ENCODE measurements around the gene CHID1.

The CHID1 gene

DNA sequence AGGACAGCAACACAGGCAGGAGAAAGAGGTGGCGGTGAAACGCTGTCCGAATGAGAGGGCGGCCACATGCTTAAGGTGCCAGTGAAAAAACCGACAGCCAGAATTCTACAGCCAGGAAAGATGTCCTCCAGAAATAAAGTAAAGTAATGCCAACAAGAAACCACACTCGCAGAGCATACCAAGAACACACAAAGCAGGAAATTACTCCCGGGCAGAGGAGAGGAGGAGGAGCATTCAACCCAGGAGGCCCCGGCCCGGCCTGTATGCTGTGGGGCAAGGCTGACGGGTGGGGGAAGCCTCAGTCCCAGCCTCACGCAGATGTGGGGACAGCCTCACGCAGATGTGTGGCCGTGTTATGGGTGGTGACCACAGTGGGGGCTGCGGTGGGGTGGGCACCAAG is 28.0 kb downstream of the CHID1 start:
- DNase-seq, result no peak

DNA sequence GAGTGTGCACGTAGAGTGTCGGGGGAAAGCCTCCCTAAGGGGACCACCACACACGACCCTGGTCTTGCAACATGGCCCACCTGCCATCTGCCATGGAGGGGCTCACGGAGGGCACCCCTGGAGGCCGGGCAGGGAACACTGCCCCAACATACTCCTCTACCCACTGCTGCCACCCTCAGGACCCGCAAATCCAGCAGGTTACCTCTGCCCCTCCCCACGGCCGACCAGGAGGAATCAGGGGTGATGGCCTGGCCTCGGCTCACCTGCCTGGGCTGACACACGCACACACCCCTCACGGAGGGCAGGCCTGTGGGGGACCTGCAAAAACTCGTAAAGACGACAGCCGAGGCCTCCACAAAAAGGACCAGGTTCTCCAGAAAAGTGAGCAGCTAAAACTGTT is 30.2 kb downstream of the CHID1 start:
- no peak for DNase-seq

DNA sequence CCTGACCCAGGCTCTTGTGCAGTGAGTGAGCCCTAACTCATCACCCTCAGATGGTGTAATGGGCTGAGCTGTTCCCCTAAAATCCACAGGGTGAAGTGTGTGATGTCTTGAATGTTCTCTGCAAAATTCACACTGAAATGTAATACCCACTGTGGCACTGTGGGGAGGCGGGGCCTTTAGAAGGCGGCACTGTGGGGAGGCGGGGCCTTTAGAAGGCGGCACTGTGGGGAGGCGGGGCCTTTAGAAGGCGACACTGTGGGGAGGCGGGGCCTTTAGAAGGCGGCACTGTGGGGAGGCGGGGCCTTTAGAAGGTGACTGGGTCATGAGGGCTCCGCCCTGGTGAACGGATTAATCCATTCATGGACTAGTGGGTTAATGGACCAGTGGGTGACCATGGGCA is 33.0 kb downstream of the CHID1 start:
- DNase-seq, result peak; percentile 63

DNA sequence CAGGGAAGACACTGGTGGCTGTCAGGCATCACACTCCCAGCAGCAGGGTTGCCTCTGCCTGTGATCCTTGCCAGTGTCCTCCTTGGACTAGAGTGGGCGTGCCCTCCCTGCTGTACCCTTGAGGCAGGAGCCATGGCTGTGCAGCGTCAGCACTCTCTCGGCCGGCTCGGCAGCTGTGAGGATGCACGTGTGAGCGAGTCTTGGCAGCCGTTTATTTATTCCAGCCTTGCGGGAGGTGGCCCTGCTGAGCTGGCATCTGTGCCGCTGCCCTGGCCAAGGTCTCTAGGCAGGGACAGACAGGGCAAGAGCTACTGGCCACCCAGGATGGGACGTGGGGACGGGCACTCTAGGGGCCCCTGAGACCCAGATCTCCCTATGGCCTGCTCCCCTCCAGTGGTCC is 34.1 kb downstream of the CHID1 start:
- no peak for DNase-seq

GRCh38 chr11:875769-876301 is 34.8 kb downstream of the CHID1 start:
- DNase-seq, result no peak

- no peak for DNase-seq
Measured at GRCh38 chr11:875203-875602, 35.4 kb downstream of the CHID1 start.

GRCh38 chr11:873706-874105 is 36.9 kb downstream of the CHID1 start:
- no peak for DNase-seq

GRCh38 chr11:872799-873198 is 37.8 kb downstream of the CHID1 start:
- no peak for DNase-seq

DNA sequence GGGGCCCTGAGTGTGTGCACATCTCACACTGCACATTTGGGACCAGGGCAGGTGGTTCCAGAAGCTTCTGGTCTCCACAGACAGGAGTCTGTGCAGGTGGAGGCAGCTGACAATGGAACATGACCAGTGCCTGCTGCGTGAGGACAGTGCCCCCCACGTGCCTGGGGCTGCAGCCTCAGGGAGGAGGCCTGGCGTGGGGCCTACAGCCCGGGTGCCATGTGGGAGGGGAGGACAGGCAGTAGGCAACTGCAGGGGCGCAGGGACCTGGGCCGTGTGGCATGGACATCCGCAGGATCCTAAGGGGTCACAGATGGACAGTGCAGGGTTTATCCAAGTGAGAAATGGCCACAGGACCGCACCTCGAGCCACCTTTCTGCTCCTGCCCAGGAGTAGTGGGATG is 39.1 kb downstream of the CHID1 start:
- no peak for DNase-seq

DNA sequence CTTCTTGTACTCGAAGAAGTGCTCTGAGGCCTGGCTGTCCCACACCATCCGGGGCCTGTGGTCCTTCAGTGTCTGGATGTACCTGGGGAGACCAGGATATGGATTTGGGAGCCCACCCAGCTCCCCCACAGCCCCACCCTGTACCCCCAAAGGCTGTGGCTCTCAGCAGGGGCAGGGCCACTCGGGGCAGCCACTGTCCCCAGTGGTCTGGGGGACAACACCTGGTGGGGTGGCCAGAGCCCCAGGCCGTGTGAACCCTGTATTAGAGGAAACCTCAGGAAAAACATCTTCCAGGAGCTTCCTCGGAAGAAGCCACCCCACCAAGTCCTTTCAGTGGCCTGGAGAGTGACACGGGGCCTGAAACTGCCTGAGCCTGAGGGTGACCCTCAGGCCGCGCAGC is 40.2 kb downstream of the CHID1 start:
- no peak for DNase-seq

- no peak for DNase-seq
Measured at GRCh38 chr11:870127-870413, 40.5 kb downstream of the CHID1 start.

- DNase-seq, result no peak
Measured at GRCh38 chr11:869399-870126, 41.0 kb downstream of the CHID1 start.

GRCh38 chr11:868802-869201 is 41.8 kb downstream of the CHID1 start:
- no peak for DNase-seq

- DNase-seq, result no peak
Measured at GRCh38 chr11:868394-868793, 42.2 kb downstream of the CHID1 start.

- no peak for DNase-seq
Measured at GRCh38 chr11:867856-868358, 42.7 kb downstream of the CHID1 start.

DNA sequence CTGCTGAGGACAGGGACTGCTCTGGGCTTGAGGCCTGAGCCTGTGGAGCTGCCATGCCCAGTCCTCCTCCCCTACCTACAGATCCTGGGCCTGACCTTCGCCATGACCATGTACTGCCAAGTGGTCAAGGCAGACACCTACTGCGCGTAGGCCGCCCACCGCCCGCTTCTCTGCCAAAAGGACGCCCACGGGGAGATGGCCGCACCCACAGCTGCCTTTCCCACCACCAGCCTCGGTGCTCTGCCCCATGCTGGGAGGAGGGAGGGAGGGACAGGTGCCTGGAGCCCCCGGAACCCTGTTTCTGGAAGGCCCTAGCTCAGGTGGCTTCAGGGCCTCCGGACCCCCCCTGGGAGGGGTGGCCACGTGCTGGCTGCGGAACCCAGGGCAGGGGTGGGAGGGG is 44.1 kb downstream of the CHID1 start:
- no peak for DNase-seq

DNA sequence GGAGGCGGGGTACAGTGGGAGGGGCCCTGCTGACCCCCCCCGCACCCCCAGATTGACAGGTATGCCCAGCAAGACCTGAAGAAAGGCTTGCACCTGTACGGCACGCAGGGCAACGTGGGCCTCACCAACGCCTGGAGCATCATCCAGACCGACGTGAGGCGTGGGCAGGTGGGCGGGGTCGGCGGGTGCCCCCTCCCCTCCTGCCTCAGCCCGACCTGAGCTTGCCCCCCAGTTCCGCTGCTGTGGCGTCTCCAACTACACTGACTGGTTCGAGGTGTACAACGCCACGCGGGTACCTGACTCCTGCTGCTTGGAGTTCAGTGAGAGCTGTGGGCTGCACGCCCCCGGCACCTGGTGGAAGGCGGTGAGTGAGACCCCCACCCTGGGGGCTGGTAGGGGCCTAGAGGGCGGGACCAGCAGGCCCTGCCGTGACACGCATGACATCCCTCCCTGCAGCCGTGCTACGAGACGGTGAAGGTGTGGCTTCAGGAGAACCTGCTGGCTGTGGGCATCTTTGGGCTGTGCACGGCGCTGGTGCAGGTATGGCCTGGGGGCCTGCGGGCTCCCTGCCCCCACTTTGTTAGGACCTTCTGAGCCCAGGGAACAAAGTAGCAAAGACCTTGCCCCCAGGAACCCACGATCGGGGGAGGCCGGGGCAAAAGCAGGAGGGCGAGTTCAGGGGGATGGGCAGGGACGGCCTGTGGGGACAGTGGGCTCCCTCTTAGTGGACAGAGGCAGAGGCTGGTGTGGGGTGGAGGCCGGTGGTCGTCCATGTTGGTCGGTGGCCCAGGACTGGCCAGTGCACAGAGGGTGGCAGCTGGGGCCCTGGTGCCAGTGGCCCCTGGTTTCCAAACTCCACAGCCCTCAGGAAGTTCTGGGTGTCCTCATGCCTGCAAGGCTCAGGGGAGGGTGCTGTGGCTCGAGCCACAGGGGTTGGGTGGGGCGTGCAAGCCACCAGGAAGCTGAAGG is 44.9 kb downstream of the CHID1 start:
- DNase-seq, result no peak

DNA sequence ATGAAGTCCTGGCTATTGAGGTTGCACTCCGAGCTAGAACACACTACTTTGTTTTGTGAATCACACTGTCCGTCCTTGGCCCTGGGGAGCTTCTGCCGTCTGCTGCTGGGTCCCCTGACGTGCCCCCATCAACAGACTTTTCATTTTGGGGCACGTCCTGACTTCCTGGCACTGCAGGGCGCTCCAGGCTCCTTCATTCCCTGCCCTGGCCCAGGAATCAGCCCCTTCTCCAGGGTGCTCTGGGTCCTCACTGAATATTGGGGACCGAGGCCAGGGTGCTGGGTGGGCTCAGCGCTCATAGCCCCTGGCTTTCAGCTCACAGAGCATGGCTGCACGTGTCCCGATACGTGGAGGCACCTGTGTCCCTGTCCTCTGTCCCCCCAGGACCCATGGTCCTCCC is 45.7 kb downstream of the CHID1 start:
- DNase-seq, result no peak

DNA sequence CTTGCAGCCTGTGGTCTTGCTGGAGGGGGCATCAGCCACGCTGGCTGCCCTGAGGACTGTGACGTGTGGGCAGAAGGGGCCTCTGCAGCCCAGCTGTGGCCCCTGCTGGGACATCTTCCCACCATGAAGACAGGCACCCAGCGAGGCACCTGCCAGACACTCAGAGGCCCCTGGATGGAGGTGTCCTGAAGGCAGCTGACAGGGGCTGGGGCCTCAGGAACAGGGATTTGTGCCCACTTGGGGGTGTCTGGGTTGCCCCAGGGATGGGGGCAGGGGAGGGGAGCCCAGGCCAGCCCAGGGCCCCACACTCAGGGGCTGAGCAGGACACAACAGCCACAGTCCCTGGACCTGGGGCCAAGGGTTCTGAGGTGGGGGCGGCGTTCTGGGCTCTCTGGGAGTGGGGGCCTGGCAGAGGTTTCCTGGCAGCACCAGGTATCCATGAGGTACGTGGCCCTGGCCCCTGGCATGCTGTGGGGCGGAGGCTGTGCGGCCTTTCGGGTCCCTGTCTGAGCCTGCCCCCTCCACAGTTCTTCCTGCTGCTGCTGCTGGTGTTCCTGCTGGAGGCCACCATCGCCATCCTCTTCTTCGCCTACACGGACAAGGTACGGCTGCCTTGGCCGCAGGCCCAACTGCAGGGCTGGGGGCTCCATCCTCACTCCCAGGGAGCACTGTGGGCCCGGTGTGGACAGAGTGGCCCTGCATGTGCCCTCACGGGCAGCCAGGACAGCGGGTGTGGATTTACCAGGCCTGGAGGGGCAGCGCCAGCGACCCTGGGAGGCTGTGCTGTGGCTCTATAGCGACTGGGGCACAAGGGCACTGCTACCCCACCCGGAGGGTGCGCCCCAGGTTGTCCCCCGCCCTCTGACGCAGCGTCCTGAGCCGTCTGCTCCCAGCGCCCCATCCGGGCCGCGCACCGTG is 46.4 kb downstream of the CHID1 start:
- DNase-seq, result no peak

GRCh38 chr11:863023-863909 is 47.3 kb downstream of the CHID1 start:
- DNase-seq, result no peak

- no peak for DNase-seq
Measured at GRCh38 chr11:862696-863022, 48.0 kb downstream of the CHID1 start.

DNA sequence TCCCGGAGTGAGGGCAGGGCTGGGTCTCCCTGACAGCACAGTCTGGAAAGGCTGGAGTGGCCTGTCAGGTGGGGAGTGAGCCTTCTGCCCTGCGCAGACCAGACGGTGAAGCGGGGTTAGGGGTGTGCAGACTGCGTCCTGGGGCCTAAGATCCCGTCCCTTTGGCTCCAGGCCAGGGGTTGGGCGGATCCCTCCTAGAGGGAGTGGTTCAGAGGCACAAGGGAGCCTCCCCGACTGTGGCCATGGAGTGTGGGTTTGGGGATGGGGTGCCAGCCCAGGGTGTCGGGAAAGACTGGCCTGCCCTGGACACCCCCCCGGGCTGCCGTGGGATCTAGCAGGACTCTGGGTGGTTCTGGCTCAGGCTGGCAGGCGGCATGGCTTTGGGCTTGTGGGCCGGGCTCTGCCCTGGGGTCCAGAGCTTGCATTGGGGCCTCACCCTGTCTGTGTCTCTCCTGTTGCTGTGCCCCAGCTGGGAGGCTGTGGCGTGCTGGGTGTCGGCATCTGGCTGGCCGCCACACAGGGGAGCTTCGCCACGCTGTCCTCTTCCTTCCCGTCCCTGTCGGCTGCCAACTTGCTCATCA is 48.4 kb downstream of the CHID1 start:
- no peak for DNase-seq

Data from activated CD8-positive, alpha-beta memory T cell treated with anti-CD3 and anti-CD28 coated beads, Interleukin-2, amount 50 U/mL, for 48 hours (primary cell).